ENCODE data around the gene GPR18. TPM values are rescaled to one million over a fixed set of nuclear protein-coding genes. Genes with fewer than 3 reads are reported as not detected.

Gene GPR18
- total RNA-seq, 1 experiment from 2014 or later = not detected

DNA sequence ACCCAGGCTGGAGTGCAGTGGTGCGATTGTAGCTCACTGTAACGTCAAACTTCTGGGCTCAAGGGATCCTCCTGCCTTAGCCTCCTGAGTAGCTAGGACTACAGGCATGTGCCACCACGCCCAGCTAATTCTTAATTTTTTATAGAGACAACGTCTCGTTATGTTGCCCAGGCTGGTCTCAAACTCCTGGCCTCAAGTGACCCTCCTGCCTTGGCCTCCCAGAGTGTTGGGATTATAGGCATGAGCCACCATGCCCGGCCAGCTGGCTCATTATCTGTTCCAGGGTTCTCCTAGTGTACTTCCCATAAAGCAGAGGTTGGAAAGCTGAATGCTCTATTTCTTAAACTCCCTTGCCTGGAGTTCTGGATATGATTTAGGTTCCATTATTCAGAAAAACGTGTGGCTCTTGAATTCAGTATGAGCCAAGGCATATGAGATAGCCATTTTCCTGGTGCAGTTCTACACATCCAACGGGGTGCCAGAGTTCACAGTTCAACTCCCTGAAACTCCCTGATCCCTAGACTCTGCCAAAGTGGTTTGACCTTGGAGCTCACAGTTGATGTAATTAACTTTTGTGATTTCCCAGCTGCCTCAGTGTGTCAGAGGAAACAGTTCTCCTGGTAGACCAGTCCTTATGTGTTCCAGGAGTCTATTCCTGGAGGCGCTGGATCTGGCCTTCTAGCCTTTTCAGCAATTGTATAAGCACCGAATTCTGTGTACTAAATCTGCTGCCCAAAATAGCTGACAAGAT, 27.4 kb upstream of the GPR18 start:
- CTCF ChIA-PET = interaction anchor here (0.6 kb wide), 1 partner anchor 393 kb away, joined by 4 read pairs; no protein-coding TSS in a partner anchor
- Histone ChIP-seq H3K9me3 (no peaks in the 10 kb centered on the region), H3K4me1 (no peaks in the 10 kb centered on the region), H3K36me3 (ENCODE audit: control insufficient read depth, insufficient read depth, low read length) (no peaks in the 10 kb centered on the region; the same call in 1 of the 2 replicates), H3K4me3 (ENCODE audit: low read depth, low read length) (no peak overlapping the region), H3K27me3 (replicated peaks; ENCODE audit: control insufficient read depth, insufficient read depth, low read length) (no peaks in the 10 kb centered on the region)
- TF ChIP-seq, protein P1, sequence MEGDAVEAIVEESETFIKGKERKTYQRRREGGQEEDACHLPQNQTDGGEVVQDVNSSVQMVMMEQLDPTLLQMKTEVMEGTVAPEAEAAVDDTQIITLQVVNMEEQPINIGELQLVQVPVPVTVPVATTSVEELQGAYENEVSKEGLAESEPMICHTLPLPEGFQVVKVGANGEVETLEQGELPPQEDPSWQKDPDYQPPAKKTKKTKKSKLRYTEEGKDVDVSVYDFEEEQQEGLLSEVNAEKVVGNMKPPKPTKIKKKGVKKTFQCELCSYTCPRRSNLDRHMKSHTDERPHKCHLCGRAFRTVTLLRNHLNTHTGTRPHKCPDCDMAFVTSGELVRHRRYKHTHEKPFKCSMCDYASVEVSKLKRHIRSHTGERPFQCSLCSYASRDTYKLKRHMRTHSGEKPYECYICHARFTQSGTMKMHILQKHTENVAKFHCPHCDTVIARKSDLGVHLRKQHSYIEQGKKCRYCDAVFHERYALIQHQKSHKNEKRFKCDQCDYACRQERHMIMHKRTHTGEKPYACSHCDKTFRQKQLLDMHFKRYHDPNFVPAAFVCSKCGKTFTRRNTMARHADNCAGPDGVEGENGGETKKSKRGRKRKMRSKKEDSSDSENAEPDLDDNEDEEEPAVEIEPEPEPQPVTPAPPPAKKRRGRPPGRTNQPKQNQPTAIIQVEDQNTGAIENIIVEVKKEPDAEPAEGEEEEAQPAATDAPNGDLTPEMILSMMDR (IDR thresholded peaks at IDR 0.05; ENCODE audit: insufficient read depth in 1 of 2, low read depth in 1 of 2, low read length in 1 of 2, severe bottlenecking in 1 of 2, unreplicated experiment in 1 of 2) = no peak
- POLR2A ChIA-PET = no interaction called here
- H3K27ac Mint-ChIP-seq (ENCODE audit: unreplicated experiment) = no peak overlapping the region
- H3K36me3 Mint-ChIP-seq (ENCODE audit: insufficient read depth, unreplicated experiment) = peaks cover 10% of the 10 kb centered on the region
- BruUV-seq (replicated peaks) = no TSS peak
- no peak overlapping the region for H3K4me3 Mint-ChIP-seq (ENCODE audit: unreplicated experiment)
- intact Hi-C loops (cut with micrococcal nuclease; ENCODE audit: unreplicated experiment) = no loop called here
- H3K9me3 Mint-ChIP-seq (ENCODE audit: unreplicated experiment) = no peaks in the 10 kb centered on the region
- H3K27me3 Mint-ChIP-seq (ENCODE audit: insufficient read depth, unreplicated experiment) = no peaks in the 10 kb centered on the region
- DNase-seq = no peak
- peaks cover 7% of the 10 kb centered on the region for H3K4me1 Mint-ChIP-seq (ENCODE audit: low read depth, unreplicated experiment)

DNA sequence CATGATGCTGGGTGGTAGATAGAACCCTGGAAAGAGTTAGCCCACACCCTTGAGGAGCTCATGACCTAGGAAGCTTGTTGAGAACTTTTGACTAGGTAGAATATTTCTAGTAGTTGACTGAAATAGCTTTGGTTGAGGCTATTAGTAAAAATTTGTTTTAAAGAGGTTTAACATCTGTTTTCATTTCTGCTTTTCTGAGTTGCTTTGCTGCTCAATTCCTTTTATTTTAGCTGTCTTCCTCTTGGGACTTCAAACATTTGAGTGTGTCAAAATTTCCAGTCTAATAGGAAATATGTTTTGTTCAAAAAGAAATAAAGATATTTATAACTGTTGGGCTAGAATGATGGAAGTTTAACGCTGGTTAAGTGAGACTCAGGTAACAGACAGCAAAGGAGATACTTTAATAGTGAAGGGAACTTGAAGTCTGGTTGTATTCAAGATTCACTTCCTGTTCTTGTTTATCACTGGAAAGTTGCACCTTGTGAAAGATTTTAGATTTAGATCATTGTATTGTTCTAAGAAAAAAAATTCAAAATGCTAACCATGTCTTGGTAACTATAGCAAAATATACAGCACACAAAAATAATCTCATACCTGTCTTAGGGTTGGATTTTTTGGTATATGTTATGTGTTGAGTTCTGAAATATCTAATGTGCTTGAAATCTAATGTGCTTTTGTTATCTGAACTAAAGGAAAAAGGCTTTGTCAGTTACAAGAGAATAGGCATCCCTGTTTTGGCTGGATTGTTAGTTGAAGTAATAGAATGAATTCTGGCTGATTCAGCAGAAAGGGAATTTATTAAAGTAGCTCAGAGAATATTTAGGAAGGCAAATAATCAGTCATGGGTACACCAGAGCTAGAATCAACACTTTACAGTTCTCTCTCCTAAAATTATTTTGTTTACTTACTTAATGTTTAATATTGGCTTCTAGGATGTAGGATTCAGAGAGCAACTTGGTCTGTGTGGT, 24.4 kb upstream of the GPR18 start:
- Mint-ChIP-seq H3K27me3 (ENCODE audit: insufficient read depth, unreplicated experiment) (no peaks in the 10 kb centered on the region), H3K4me1 (ENCODE audit: low read depth, unreplicated experiment) (no peaks in the 10 kb centered on the region), H3K27ac (ENCODE audit: unreplicated experiment) (no peak overlapping the region), H3K36me3 (ENCODE audit: insufficient read depth, unreplicated experiment) (peaks cover 3% of the 10 kb centered on the region), H3K4me3 (ENCODE audit: unreplicated experiment) (no peak overlapping the region), H3K9me3 (ENCODE audit: unreplicated experiment) (no peaks in the 10 kb centered on the region)
- no peaks in the 10 kb centered on the region for H3K9me3 ChIP-seq
- intact Hi-C loops (cut with micrococcal nuclease; ENCODE audit: unreplicated experiment) = no loop called here
- DNase-seq = no peak
- BruUV-seq (replicated peaks) = no TSS peak
- TF ChIP-seq, protein P1 (IDR thresholded peaks at IDR 0.05; ENCODE audit: insufficient read depth in 1 of 2, low read depth in 1 of 2, low read length in 1 of 2, severe bottlenecking in 1 of 2, unreplicated experiment in 1 of 2) = no peak
- H3K27me3 ChIP-seq (replicated peaks; ENCODE audit: control insufficient read depth, insufficient read depth, low read length) = no peaks in the 10 kb centered on the region
- no peak overlapping the region for H3K4me3 ChIP-seq (ENCODE audit: low read depth, low read length)
- ChIA-PET POLR2A (no interaction called here), CTCF (interaction anchor here (0.6 kb wide), 1 partner anchor 36 kb away, joined by 5 read pairs; no protein-coding TSS in a partner anchor)
- H3K4me1 ChIP-seq = no peaks in the 10 kb centered on the region
- H3K36me3 ChIP-seq (ENCODE audit: control insufficient read depth, insufficient read depth, low read length) = no peaks in the 10 kb centered on the region; the same call in 1 of the 2 replicates

DNA sequence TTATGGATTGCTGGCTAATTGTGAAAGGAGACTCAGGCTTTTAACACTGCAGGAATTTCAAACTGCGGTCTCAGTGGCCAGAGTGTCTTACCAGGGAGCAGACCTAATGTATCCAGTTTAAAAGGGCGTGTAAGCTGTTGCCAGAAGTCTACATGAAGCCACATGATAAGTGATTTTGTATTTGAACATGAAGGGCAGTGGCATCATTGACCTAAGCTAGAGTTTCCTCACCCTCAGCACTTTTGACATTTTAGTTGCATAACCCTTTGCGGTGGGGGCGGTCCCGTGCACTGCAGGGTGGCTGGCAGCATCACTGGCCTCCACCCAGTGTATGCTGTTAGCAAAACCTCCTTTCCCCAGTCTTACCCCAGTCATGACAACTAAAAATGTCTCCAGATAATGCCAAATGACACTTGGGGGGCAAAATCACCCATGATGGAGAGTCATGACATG, 23.7 kb upstream of the GPR18 start:
- Mint-ChIP-seq H3K9me3 (ENCODE audit: unreplicated experiment) (no peaks in the 10 kb centered on the region), H3K36me3 (ENCODE audit: insufficient read depth, unreplicated experiment) (peaks cover 4% of the 10 kb centered on the region), H3K4me3 (ENCODE audit: unreplicated experiment) (no peak overlapping the region), H3K27ac (ENCODE audit: unreplicated experiment) (no peak overlapping the region), H3K27me3 (ENCODE audit: insufficient read depth, unreplicated experiment) (no peaks in the 10 kb centered on the region), H3K4me1 (ENCODE audit: low read depth, unreplicated experiment) (no peaks in the 10 kb centered on the region)
- CTCF ChIA-PET = no interaction called here
- H3K4me3 ChIP-seq (ENCODE audit: low read depth, low read length) = no peak overlapping the region
- H3K9me3 ChIP-seq = no peaks in the 10 kb centered on the region
- intact Hi-C loops (cut with micrococcal nuclease; ENCODE audit: unreplicated experiment) = no loop called here
- TF ChIP-seq, protein P1 (IDR thresholded peaks at IDR 0.05; ENCODE audit: insufficient read depth in 1 of 2, low read depth in 1 of 2, low read length in 1 of 2, severe bottlenecking in 1 of 2, unreplicated experiment in 1 of 2) = no peak
- H3K36me3 ChIP-seq (ENCODE audit: control insufficient read depth, insufficient read depth, low read length) = no peaks in the 10 kb centered on the region; the same call in 1 of the 2 replicates
- POLR2A ChIA-PET = no interaction called here
- H3K4me1 ChIP-seq = no peaks in the 10 kb centered on the region
- DNase-seq = no peak
- no peaks in the 10 kb centered on the region for H3K27me3 ChIP-seq (replicated peaks; ENCODE audit: control insufficient read depth, insufficient read depth, low read length)
- BruUV-seq (replicated peaks) = no TSS peak
